ENCODE results near the gene TMEM126B. TPM values are rescaled to one million over a fixed set of nuclear protein-coding genes. Genes with fewer than 3 reads are reported as not detected.
A peak's percentile ranks its signal among the peaks of the same experiment; 100 is the strongest.

Gene TMEM126B
- total and polyA plus RNA-seq, 2 of the 13 experiments (the other 11 are each of a cell fraction or from before 2014, with no cell fraction given), result 33.6 to 54.8 TPM

DNA sequence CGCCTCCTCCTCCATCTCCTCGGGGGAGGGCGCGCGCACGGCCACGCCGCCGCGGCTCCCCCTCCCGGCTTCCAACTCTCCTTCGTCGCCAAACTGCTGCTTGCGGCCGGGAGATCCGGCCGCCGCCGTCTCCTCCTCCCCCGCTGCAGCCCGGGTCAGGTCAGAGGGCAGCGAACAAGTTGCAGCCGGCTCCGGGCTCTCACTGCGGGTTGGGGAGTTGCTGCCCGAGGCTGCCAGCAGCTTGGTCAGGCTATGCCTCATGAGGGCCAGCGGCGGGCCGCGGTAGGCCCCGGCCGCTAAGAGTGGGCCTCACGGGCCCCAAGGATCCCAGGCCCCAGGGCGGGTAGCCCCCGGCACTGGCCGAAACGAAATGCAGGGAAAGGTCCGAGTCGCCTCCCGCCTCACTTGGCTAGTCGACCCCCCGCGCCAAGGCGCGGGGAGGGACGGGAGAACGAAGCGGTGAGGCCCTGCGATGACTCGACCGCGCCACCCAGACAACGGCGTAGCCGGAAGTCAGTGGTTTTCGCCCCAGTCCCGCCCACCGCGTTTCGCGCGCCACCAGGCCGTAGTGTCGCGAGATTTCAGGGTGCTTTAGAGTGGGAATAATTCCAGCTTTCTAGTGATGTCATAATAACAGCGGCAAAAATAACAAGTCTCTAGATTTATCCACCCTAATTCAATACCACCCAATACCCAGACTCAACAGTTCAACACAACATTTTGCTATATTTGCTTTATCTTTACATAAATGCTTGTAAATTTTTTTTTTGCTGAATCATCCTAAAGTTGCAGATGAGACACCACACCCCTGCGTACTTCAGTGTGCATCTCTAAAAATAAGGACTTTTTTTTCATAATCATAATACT lies 36.5 kb downstream of the TMEM126B start, which contains the start of gene CREBZF (continued):
- peak; percentile 73; the same call in 1 of the 2 replicates for TF ChIP-seq NFATC3 (CRISPR knock-in tag; IDR thresholded peaks at IDR 0.05)
- no peak for TF ChIP-seq HNF4G (IDR thresholded peaks at IDR 0.05; ENCODE audit: borderline replicate concordance, low read depth, low read length)
- no peak for TF ChIP-seq HNF4G (CRISPR knock-in tag; IDR thresholded peaks at IDR 0.05; ENCODE audit: borderline replicate concordance, low read depth)
- TF ChIP-seq, protein P1, sequence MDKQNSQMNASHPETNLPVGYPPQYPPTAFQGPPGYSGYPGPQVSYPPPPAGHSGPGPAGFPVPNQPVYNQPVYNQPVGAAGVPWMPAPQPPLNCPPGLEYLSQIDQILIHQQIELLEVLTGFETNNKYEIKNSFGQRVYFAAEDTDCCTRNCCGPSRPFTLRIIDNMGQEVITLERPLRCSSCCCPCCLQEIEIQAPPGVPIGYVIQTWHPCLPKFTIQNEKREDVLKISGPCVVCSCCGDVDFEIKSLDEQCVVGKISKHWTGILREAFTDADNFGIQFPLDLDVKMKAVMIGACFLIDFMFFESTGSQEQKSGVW (CRISPR knock-in tag; IDR thresholded peaks at IDR 0.05; ENCODE audit: borderline replicate concordance), result no peak
- TF ChIP-seq RFX5 (IDR thresholded peaks at IDR 0.05; ENCODE audit: low read depth, low read length), result no peak
- no peak for TF ChIP-seq FIP1L1 (IDR thresholded peaks at IDR 0.05; ENCODE audit: borderline replicate concordance, insufficient read depth, low read depth, low read length)
- TF ChIP-seq ZNF879 (CRISPR knock-in tag; IDR thresholded peaks at IDR 0.05), result peak; percentile 83; the same call in 1 of the 2 replicates
- peak; percentile 43; the same call in 1 of the 2 replicates for TF ChIP-seq PITX1 (CRISPR knock-in tag; IDR thresholded peaks at IDR 0.05)
- TF ChIP-seq SALL2 (CRISPR knock-in tag; IDR thresholded peaks at IDR 0.05), result peak; percentile 63; the same call in 1 of the 2 replicates
- TF ChIP-seq NR2C2 (CRISPR knock-in tag; IDR thresholded peaks at IDR 0.05; ENCODE audit: borderline replicate concordance), result peak; percentile 69
- TF ChIP-seq, protein P2, sequence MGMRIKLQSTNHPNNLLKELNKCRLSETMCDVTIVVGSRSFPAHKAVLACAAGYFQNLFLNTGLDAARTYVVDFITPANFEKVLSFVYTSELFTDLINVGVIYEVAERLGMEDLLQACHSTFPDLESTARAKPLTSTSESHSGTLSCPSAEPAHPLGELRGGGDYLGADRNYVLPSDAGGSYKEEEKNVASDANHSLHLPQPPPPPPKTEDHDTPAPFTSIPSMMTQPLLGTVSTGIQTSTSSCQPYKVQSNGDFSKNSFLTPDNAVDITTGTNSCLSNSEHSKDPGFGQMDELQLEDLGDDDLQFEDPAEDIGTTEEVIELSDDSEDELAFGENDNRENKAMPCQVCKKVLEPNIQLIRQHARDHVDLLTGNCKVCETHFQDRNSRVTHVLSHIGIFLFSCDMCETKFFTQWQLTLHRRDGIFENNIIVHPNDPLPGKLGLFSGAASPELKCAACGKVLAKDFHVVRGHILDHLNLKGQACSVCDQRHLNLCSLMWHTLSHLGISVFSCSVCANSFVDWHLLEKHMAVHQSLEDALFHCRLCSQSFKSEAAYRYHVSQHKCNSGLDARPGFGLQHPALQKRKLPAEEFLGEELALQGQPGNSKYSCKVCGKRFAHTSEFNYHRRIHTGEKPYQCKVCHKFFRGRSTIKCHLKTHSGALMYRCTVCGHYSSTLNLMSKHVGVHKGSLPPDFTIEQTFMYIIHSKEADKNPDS (CRISPR knock-in tag; IDR thresholded peaks at IDR 0.05), result no peak
- no peak for TF ChIP-seq MTA3 (CRISPR knock-in tag; IDR thresholded peaks at IDR 0.05)
- peak; percentile 94 for TF ChIP-seq CHD2 (IDR thresholded peaks at IDR 0.05; ENCODE audit: low read depth, low read length)
- peak; percentile 76 for TF ChIP-seq DRAP1 (CRISPR knock-in tag; IDR thresholded peaks at IDR 0.05)
- TF ChIP-seq AHR (CRISPR knock-in tag; IDR thresholded peaks at IDR 0.05), result peak; percentile 79
- TF ChIP-seq, protein P3, sequence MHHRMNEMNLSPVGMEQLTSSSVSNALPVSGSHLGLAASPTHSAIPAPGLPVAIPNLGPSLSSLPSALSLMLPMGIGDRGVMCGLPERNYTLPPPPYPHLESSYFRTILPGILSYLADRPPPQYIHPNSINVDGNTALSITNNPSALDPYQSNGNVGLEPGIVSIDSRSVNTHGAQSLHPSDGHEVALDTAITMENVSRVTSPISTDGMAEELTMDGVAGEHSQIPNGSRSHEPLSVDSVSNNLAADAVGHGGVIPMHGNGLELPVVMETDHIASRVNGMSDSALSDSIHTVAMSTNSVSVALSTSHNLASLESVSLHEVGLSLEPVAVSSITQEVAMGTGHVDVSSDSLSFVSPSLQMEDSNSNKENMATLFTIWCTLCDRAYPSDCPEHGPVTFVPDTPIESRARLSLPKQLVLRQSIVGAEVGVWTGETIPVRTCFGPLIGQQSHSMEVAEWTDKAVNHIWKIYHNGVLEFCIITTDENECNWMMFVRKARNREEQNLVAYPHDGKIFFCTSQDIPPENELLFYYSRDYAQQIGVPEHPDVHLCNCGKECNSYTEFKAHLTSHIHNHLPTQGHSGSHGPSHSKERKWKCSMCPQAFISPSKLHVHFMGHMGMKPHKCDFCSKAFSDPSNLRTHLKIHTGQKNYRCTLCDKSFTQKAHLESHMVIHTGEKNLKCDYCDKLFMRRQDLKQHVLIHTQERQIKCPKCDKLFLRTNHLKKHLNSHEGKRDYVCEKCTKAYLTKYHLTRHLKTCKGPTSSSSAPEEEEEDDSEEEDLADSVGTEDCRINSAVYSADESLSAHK (CRISPR knock-in tag; IDR thresholded peaks at IDR 0.05; ENCODE audit: borderline replicate concordance), result no peak
- TF ChIP-seq ZNF792 (CRISPR knock-in tag; IDR thresholded peaks at IDR 0.05), result peak; percentile 49; the same call in 1 of the 2 replicates
- TF ChIP-seq, protein P4, sequence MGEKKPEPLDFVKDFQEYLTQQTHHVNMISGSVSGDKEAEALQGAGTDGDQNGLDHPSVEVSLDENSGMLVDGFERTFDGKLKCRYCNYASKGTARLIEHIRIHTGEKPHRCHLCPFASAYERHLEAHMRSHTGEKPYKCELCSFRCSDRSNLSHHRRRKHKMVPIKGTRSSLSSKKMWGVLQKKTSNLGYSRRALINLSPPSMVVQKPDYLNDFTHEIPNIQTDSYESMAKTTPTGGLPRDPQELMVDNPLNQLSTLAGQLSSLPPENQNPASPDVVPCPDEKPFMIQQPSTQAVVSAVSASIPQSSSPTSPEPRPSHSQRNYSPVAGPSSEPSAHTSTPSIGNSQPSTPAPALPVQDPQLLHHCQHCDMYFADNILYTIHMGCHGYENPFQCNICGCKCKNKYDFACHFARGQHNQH (CRISPR knock-in tag; IDR thresholded peaks at IDR 0.05), result peak; percentile 74
- peak; percentile 84 for TF ChIP-seq ZMAT3 (CRISPR knock-in tag; conservative IDR thresholded peaks at IDR 0.05)
- no peak for TF ChIP-seq AGO1 (IDR thresholded peaks at IDR 0.05; ENCODE audit: low read depth, low read length, poor library complexity, severe bottlenecking)
- 0 out of 2 replicates have a peak, but pooled peaks have one; percentile 15 for TF ChIP-seq ZNF670 (CRISPR knock-in tag; IDR thresholded peaks at IDR 0.05; ENCODE audit: borderline replicate concordance)
- no peak for TF ChIP-seq SP1 (IDR thresholded peaks at IDR 0.05)
- TF ChIP-seq SP1 (CRISPR knock-in tag; IDR thresholded peaks at IDR 0.05), result peak; percentile 82
